Left ventricle myocardium inferior (tissue), 1 donor: Measurements from ENCODE around the gene C1orf21. TPM values are rescaled to one million over a fixed set of nuclear protein-coding genes. Genes with fewer than 3 reads are reported as not detected.

Experiments used
- DNase-seq: peaks from one replicate; pipeline ENCODE4 v3.0.0-alpha.2; 2020
- H3K27ac ChIP-seq: fragments of 200-600 bp; replicated peaks from 2 replicates; pipeline ENCODE4 v1.8.0; 2021
- H3K27me3 ChIP-seq: fragments of 200-600 bp; 2 replicates; pipeline ENCODE4 v1.8.0; 2021; ENCODE audit warnings: low read depth
- H3K36me3 ChIP-seq: fragments of 200-600 bp; 2 replicates; pipeline ENCODE4 v1.8.0; 2021
- H3K4me1 ChIP-seq: fragments of 200-600 bp; 2 replicates; pipeline ENCODE4 v1.8.0; 2021
- H3K4me3 ChIP-seq: fragments of 200-600 bp; 2 replicates; pipeline ENCODE4 v1.8.0; 2021; ENCODE audit warnings: mild to moderate bottlenecking, moderate library complexity
- H3K9me3 ChIP-seq: fragments of 200-600 bp; replicated peaks from 2 replicates; pipeline ENCODE4 v1.8.0; 2021
- CTCF ChIP-seq: fragments of 200-600 bp; IDR thresholded peaks from 2 replicates; pipeline ENCODE4 v1.8.0; 2021; ENCODE audit warnings: antibody characterized with exemption, mild to moderate bottlenecking, borderline replicate concordance
- intact Hi-C: fragments of 100-400 bp; cut with micrococcal nuclease; formaldehyde crosslinking; loops from one replicate; pipeline ENCODE4 v1.11.0; 2022
- total RNA-seq: library from RNA; stranded (reverse); fragmentation: NEBNext Ultra II Directional; extraction: Animal tissue kit (Norgen Biotek cat#: 25700); gene quantifications from one replicate; pipeline ENCODE4 v1.2.1, GENCODE V29; 2021
- donor health status: DM: no; HTN: yes; CAD: no; lungs with severe emphysema.

The C1orf21 gene
- total RNA-seq, 1 donor from 2014 or later: 79.9 TPM

GRCh38 chr1:184596950-184597645, 210.3 kb downstream of the C1orf21 start:
- H3K27me3 ChIP-seq: no peaks in the 10 kb centered on the region
- H3K36me3 ChIP-seq: peaks cover 10% of the 10 kb centered on the region
- no peaks in the 10 kb centered on the region for H3K9me3 ChIP-seq
- intact Hi-C loops: no loop called here
- peaks cover 11% of the 10 kb centered on the region for H3K4me1 ChIP-seq
- H3K27ac ChIP-seq: peak overlapping the region; percentile 1
- no peak for DNase-seq
- TF ChIP-seq CTCF: peak; percentile 20
- no peak overlapping the region for H3K4me3 ChIP-seq

GRCh38 chr1:184597650-184598357, 211.0 kb downstream of the C1orf21 start:
- no peak overlapping the region for H3K4me3 ChIP-seq
- H3K36me3 ChIP-seq: peaks cover 5% of the 10 kb centered on the region
- intact Hi-C loops: no loop called here
- H3K4me1 ChIP-seq: peaks cover 11% of the 10 kb centered on the region
- DNase-seq: no peak
- no peak for TF ChIP-seq CTCF
- H3K27ac ChIP-seq: peak overlapping the region; percentile 11
- no peaks in the 10 kb centered on the region for H3K27me3 ChIP-seq
- H3K9me3 ChIP-seq: no peaks in the 10 kb centered on the region

GRCh38 chr1:184598403-184599193, 211.8 kb downstream of the C1orf21 start:
- H3K36me3 ChIP-seq: peaks cover 1% of the 10 kb centered on the region
- DNase-seq: no peak
- no peak overlapping the region for H3K4me3 ChIP-seq
- H3K27me3 ChIP-seq: no peaks in the 10 kb centered on the region
- H3K4me1 ChIP-seq: peaks cover 11% of the 10 kb centered on the region
- H3K27ac ChIP-seq: peak overlapping the region; percentile 11
- no peaks in the 10 kb centered on the region for H3K9me3 ChIP-seq
- intact Hi-C loops: no loop called here
- no peak for TF ChIP-seq CTCF

GRCh38 chr1:184604152-184604900, 217.5 kb downstream of the C1orf21 start:
- Histone ChIP-seq H3K4me3 (no peak overlapping the region), H3K27ac (no peak overlapping the region), H3K9me3 (no peaks in the 10 kb centered on the region), H3K4me1 (peaks cover 29% of the 10 kb centered on the region), H3K27me3 (no peaks in the 10 kb centered on the region), H3K36me3 (no peaks in the 10 kb centered on the region)
- no peak for DNase-seq
- no peak for TF ChIP-seq CTCF
- intact Hi-C loops: no loop called here

GRCh38 chr1:184605941-184606340, 219.1 kb downstream of the C1orf21 start:
- Histone ChIP-seq H3K36me3 (no peaks in the 10 kb centered on the region), H3K4me1 (peaks cover 35% of the 10 kb centered on the region), H3K4me3 (no peak overlapping the region), H3K27ac (peak overlapping the region; percentile 41), H3K27me3 (no peaks in the 10 kb centered on the region), H3K9me3 (no peaks in the 10 kb centered on the region)
- intact Hi-C loops: no loop called here
- DNase-seq: no peak
- no peak for TF ChIP-seq CTCF
